Measurements from ENCODE around the gene CDH19.

Gene CDH19, protein sequence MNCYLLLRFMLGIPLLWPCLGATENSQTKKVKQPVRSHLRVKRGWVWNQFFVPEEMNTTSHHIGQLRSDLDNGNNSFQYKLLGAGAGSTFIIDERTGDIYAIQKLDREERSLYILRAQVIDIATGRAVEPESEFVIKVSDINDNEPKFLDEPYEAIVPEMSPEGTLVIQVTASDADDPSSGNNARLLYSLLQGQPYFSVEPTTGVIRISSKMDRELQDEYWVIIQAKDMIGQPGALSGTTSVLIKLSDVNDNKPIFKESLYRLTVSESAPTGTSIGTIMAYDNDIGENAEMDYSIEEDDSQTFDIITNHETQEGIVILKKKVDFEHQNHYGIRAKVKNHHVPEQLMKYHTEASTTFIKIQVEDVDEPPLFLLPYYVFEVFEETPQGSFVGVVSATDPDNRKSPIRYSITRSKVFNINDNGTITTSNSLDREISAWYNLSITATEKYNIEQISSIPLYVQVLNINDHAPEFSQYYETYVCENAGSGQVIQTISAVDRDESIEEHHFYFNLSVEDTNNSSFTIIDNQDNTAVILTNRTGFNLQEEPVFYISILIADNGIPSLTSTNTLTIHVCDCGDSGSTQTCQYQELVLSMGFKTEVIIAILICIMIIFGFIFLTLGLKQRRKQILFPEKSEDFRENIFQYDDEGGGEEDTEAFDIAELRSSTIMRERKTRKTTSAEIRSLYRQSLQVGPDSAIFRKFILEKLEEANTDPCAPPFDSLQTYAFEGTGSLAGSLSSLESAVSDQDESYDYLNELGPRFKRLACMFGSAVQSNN
- 0 to 0.21 reads per million in 2 donors for total RNA-seq

DNA sequence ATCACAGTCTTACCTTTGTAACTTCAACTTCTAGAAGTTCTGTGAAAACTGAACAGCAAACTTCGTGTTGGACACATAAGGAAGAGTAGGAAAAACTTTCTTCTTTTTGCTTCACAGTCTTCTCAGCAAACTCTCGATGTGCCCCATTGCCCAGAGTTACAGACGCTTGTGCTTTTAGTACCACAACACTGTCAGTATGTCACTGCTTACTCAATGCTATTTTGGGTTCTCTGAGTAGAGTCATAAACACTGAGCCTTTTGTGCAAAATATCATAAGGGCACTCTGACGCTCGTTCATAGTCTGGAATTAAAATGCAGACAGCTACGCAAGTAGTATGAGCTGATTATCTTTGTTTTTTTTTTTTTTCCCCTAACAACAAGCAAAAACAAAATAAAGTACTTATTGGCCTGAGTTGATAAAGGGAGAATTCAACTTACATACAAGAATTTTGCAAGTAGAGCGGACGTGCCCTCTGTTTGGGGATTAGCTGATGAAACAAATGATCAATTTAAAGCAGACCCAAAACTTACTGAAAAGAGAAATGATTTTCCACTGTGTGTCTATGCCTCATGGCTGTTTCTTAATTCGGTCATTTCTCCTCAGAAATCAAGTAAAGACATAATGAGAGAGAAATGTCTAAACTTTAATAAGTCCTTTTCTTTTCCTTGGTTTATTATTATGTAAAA is at the start of gene CDH19:
Gene CDH19 (minus strand): TSS at position 150 of the 687 bp plus-strand sequence. CDS start 31,886 bp downstream, outside the sequence.
- DNase-seq = no peak

DNA sequence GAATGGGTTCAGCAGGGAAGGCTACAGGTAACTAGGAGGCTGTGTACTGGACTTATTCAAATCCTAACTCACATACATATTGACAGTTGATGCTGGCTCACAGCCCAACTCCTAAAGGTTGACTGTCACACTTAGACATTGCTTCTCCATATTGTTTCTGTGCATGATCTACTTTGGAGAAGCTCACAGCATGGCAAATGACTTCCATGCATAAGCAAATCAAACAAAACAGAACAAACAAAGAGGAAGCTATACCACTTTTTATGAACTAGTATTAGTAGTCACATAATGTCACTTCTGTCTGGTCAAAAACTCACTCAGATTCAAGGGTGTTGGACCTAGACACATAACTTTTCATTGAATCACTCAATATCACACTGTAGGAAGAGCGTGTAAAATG is 43.8 kb upstream of the CDH19 start:
- DNase-seq = no peak

DNA sequence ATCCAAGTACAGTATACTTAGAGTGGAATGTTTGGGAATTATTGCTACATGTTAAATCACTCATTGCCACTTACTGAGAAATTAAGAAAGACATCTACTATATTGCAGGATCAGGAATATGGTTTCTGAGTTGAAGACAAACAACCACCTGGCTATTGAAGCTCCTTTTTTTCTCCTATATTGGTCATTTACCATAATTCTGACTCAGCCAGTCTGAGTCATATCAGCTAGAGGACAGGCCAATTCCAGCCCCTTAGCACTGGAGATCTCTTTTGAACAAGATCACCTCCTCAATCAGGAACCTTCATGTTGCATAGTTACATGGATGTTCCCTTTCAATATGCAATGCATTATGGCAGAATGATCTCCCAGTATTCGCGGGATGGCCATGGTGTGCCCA is 42.7 kb upstream of the CDH19 start:
- DNase-seq = no peak

DNA sequence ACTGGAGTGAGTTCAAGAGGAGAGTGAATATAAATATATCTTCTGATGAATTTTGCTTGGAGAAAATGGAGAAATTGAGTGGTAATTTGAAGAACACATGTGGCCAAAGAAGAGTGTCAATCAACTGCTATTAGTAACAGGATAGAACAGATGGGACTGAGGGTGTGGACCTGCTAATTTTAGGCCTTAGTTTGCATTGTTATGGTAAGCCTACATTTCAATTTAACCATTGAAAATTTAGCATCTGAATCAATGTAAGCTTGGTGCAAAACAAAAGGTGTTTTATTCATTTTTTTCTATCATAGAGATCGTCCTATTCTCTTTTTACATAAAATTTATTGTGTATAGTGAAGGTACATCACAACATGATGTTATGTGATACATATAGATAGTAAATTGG is 42.1 kb upstream of the CDH19 start:
- DNase-seq = no peak

DNA sequence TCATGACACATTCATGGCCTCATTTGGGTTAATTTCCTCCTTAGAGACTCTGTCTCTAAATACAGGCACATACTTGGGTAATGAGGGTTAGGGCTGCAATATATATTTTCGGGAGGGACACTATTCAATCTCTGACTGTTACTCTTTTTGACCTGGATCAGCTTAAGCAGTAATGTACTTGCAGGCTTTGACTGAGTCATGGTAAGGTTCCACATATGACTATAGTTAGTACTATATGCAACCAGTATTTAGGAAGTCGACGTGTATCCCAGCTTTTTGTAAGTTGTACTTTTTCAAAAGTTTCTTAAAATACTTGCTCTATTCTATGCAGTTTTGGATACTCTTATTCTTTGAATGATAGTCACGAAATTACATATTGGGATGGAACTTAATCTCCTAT is 37.2 kb upstream of the CDH19 start:
- no peak for DNase-seq

DNA sequence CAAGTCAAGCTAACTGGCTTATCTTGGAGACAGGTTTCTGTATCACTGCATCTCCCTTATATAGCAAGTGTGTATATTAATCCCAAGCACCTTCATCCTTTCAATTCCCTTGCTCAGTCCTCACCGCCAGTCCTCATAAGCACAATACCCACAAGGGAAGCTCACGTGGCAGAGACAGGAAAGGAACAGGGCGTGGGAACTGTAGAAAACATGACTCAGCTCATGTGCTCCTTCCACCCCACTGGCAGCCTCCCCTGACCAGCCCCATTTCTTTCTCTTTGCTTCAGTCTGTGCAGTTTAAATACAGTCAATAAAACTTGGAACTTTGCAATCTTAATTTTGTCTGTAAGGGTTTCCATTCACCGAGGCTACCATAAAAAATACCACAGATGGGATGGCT is 36.5 kb upstream of the CDH19 start:
- no peak for DNase-seq

DNA sequence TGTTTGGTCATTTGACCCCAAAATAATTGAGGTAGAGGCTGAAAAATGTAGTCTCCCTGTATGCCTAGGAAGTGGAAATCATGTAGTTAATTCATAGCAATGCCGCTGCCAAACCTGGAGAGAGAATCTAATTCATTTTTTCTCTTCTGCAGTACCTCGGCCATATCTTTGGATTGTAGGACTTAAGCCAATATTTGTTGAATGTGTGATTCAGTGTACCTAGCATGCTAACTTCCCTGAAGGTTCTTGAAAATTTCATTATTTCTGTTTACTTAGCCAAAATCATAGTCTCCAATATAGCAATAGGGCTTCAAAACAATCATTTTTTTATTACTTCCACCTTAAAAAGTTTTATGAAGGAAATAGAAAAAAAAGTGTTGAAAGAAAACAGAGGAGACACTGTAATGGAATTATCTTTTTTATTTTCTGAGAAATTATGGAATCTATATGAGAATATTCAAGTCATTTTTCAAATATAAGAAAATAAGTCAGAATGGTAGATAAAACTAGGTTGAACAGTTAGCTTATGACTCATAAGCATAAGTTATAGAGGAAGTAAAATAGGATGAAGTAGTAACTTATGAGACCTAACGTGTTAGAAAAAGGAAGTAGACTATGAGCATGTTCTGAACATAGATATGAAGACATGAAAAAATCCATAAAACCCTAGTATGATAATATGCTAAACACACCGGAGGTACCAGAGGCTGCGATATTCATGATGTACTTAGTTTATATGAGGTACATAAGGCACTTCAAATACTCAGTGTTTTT is 35.2 kb upstream of the CDH19 start:
- DNase-seq = no peak

DNA sequence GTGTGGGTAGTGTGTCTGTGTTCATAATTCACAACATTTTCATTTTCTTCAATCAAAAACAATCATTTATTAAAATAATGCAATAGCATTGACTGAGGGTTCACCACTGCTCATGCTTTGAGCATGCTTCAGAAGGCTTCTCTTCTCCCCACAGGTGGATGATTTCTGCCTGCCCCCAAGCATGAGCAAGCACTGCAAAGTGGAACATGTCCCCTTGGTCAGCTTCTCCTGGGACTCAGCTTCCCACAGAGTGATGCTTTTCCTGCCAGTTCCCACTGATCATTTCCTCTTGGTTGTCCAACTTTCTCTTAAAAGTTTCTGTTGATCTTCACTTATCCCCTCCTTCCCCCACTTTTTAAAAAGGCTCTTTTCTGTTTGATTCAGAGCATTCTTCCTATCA is 31.5 kb upstream of the CDH19 start:
- no peak for DNase-seq

DNA sequence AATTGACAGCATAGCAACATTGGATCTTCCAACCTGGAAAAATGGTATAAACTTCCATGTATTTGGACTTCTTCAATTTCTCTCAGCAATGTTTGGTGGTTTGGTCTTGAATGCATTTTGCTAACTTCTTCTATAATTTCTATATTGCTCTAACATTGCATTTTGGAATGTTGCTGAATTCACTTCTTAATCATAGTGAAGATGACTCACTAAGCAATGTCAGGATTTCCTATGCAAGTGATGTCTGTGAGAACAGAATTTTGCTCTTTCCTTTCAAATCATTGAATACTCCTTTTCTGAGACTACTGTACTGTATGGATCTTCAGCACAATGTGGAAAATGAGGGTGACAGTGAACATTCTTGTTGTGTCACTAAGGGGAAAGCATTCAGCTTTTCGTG is 28.9 kb upstream of the CDH19 start:
- DNase-seq = no peak

DNA sequence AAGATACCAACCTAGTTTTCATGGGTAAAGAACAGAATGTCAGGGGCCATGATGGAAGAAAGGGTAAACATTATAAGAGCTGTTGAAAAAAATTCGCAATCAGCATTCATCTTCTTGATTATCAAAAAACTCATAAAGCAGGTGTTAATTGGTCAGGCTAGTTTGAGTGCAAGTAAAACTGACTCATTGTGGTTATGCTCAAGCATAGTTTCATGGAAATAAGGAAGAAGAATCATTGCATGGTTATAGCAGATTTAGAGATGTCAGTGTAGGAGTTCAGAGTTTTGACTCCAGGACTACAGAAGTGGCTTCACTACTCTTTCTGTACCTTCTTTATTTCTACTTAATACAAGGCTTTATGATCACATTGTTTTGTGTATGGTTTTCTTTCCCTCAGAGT is 26.9 kb upstream of the CDH19 start:
- DNase-seq = no peak

DNA sequence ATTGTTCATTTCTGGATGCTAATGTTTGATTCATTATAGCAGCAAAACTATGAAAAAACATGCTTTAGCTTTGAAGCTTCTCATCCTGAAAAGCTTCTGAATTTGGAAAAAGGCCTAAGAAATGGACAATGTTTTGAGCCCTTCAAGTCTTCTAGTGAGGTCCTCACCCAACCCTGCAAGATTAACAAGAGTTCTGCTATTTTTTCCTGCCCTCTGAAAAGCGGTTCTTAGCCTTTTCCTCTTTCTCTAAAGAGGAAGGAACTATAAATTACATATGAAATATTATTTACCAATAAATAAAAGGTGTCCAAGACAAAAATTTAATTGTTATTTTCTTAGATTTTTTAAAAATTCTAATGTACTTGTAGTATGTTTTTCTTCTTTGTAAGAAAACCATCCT is 19.9 kb upstream of the CDH19 start:
- no peak for DNase-seq

DNA sequence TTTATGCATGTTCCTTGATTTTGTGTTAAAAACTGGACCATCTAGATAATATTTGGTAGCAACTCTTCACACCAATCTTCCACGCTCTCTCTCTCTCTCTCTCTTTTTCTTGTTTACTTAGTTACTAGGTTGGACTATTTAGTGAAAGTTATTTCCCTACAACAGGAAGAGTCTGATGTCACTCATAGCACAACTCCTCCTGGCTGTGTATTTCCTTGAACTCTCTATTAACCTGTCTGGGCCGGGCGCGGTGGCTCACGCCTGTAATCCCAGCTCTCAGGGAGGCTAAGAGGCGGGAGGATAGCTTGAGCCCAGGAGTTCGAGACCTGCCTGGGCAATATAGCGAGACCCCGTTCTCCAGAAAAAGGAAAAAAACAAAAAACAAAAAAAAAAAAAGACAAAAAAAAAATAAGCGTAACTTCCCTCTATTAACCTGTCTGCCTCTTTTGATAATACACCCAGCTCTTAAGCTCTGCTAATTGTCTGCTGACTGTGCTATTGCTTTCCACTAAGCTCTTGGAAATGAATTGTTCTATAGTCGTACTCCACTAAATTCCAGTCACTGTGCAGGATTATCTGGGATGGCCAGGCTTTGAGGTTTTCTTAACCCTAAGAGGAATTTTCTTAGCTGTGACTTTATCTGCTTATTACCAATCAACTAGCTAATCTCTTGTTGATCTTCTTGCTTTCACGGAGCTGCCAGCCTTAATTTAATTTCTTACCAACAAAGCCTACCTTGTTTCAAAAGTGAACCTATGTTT is 18.1 kb upstream of the CDH19 start:
- no peak for DNase-seq

DNA sequence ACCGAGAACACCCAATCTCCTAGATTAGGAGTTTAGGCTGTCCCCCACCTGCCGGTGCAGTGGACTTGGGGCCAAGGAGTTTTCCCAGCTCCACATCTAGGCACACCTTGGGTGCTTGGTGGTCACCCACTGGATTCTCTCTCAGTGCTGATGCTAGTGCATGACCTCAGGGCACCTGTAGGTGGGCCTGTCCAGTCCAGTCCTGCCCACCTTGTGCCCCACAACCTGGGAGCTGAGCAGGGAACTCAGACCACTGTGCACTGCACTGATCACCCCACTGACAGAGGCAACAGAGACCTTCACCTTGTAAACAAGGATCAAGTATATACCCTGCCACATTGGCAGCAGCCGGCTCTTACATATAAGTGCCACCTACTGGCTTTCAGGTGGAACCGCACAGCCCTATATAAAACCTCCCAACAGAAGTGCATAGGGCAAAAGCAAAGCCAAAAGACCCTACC is 12.7 kb upstream of the CDH19 start:
- DNase-seq = no peak

DNA sequence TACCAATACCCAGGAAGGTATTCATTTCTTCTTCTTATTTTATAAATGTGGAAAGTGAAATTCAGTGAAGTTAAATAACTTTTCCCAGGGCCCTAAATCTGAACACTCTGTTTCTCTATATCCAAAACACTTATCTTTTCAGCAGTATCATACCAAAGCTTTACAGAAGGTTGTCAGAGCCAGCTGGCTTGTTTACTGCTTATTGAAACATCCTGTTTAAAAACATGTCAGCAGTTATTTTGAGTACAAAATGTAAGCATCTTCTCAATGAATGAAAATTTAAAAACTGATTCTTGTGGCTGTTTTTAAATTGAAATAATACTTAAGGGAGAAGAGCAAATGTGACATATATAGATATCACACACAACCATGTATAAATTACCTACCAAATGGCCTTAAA is 11.3 kb upstream of the CDH19 start:
- no peak for DNase-seq

DNA sequence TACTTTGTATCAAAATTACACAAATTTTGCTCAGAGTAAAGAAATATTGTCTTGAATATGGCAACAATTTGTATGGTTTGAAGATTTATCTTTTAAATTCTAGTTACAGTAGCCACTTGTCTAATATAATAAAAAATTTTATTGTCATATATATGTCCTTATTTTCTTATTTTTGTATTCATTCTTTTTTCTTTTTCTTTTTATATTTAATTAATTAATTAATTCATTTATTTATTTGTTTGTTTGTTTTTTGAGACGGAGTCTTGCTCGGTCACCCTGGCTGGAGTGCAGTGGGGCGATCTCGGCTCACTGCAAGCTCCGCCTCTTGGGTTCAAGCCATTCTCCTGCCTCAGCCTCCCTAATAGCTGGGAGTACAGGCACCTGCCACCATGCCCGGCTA is 3.7 kb upstream of the CDH19 start:
- DNase-seq = no peak

DNA sequence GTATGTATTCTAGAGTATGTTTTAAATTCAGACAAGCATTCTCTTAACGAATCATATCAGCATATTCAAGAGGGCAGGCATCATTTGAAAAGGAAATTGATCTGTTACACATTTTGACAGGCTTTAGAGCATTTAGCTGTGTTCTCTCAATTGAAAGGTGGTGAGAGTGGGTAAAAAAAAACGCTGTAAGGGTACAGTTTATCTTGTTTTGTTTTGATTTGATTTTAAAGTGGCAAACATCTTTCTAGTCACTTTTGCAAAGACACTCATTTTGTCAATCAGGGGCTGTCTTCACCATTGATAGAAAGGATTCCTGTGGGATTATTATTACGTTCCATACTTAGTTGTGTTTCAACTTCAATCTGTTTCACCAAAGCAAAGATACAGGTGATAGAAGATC is 2.2 kb downstream of the CDH19 start:
- DNase-seq = no peak

DNA sequence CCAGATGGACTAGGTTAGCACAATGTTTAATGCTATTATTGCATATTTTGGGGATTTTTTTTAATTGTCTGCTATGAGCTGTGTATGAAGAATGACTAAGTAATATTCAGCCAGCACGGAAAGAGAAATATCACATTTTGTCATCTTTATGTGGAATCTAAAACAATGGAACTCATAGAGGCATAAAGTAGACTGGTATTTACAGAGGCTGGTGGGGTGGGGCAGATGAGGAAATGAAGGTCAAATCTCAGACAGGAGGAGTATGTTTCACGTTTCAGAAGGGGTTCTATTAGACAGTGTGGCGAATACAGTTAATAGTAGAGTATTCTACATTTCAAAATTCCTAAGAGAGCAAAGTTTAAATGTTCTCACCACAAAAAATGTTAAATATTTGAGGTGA is 4.7 kb downstream of the CDH19 start:
- DNase-seq = no peak

DNA sequence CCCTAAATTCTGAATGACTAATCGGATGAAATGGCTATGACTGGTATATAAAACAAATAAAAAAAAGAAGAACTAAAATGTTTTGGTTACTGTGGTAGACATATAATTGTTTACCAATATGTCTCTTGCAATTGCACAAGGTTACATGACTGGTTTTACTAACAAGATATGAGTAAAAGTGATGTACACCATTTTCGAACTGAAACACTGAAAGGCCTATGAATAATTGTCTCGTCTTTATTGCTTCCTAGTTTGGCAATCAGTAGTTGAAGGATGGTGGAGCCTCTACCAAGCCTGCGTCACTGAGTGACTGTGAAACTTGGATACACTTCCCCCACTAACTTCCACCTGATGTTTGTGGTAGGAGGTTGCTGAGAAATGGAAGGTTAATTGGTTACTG is 16.5 kb downstream of the CDH19 start:
- no peak for DNase-seq

DNA sequence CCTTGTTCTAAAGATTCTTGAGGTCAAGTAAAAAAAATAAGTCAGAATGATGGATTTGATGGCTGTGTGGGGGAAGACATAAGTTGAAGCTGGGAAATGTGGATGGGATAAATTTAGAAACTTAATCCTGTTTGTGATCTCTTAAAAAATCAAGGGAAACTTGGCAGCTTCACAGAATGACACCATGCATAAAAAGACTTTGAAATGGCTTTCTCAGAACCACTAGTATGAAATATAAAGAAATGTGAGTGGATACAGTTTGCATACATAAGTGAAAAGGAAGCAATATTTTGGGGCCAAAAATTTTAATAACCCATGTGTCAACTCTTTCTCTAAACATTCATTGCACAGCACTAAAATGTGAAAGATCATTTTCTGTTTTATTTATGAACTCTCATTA is 21.7 kb downstream of the CDH19 start:
- no peak for DNase-seq

DNA sequence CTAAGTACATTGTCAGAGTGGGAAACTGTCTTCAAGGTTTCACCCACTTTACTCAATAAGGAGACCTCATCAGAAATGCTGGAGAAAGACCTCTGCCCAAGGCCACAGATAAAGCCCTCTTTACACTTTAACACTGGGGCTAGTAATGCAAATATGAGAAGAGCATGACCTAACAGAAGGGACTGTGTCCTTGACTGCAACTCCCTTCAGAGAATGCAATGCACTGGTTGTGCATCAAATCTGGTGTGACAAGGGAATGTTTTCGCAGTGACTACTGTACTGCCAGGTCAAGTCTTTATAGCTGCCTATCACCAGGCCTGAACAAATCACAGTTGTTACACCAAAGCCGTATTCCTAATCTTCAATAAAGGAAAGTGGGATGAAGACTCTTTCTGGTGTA is 28.6 kb downstream of the CDH19 start:
- no peak for DNase-seq

DNA sequence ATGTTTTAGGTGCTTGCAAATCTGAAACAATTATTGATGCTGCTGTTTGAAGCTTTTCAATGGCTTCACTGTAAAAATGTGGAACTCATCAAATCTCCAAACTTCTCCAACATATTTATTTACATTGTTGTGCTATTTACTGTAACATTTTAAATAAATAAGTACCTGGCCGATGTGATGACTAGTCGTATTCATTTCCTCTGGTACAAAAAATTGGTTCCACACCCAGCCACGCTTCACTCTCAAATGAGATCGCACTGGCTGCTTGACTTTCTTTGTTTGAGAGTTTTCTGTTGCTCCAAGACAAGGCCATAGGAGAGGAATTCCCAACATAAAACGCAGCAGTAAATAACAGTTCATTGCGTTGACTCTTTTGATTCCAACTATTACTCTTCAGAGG is 32.0 kb downstream of the CDH19 start:
- DNase-seq = no peak

DNA sequence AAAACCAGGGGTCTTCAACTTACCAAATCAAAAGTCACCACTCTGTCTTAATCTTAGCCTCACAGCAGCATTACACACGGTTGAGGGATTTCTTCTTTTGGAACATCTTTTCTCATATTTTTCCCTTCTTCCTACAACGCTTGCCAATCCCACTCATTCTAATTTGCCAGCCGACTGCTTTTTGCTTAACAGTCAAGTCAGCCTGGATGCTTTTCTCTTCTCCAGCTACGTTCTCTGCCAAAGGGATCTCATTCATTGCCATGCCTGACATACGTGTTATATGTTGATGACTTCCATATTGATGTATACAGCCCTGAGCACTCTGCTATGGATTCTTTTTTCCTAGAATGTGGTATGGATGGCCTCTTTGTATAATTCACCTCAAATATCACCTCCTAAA is 37.3 kb downstream of the CDH19 start:
- DNase-seq = no peak

Data from T-helper 9 cell (primary cell).